ENCODE data around the gene CADM4.

DNA sequence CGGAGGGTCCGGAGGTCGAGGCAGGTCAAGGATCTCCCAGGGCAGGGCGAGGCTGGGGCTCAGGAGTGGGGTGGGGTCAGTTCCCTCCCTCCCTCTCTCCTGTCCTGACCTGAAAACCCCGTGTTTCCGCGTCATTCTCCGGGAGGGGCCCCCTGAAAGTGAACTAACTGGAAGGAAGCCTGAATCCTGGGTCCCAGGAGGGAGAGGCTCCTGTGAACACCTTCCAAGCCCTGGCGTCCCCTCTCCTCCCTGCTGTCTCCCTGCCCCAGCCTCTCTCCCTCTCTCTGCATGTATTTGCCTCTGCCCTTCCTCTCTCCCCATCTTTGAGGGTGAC lies 741 bp upstream of the CADM4 start:
- TF ChIP-seq, protein P1, sequence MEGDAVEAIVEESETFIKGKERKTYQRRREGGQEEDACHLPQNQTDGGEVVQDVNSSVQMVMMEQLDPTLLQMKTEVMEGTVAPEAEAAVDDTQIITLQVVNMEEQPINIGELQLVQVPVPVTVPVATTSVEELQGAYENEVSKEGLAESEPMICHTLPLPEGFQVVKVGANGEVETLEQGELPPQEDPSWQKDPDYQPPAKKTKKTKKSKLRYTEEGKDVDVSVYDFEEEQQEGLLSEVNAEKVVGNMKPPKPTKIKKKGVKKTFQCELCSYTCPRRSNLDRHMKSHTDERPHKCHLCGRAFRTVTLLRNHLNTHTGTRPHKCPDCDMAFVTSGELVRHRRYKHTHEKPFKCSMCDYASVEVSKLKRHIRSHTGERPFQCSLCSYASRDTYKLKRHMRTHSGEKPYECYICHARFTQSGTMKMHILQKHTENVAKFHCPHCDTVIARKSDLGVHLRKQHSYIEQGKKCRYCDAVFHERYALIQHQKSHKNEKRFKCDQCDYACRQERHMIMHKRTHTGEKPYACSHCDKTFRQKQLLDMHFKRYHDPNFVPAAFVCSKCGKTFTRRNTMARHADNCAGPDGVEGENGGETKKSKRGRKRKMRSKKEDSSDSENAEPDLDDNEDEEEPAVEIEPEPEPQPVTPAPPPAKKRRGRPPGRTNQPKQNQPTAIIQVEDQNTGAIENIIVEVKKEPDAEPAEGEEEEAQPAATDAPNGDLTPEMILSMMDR (IDR thresholded peaks at IDR 0.05; ENCODE audit: low read depth, low read length): no peak
- TF ChIP-seq POLR2A (IDR thresholded peaks at IDR 0.05; ENCODE audit: extremely low read depth, insufficient read length): no peak
- TF ChIP-seq, protein P2, sequence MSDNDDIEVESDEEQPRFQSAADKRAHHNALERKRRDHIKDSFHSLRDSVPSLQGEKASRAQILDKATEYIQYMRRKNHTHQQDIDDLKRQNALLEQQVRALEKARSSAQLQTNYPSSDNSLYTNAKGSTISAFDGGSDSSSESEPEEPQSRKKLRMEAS (IDR thresholded peaks at IDR 0.05; ENCODE audit: low read depth, low read length): no peak

Measured in NB4 (cell line).